Neuronal stem cell (in vitro differentiated cells): ENCODE results near the gene ENTPD2.
"Not testable (repeated sequence)": the region's sequence is repeated elsewhere in the genome, so short reads cannot be mapped to it uniquely, and the experiment has no call there.

Experiments used
- DNase-seq: peaks from one replicate; pipeline ENCODE4 v3.0.0-alpha.2; 2013; ENCODE audit warnings: low spot score
- H2AFZ ChIP-seq: one replicate; pipeline ENCODE4 v1.6.1; 2013; ENCODE audit warnings: mild to moderate bottlenecking, low read length, inconsistent platforms
- H2AK5ac ChIP-seq: 2 replicates; pipeline ENCODE4 v1.6.1; 2013; ENCODE audit warnings: low read depth, mild to moderate bottlenecking, inconsistent platforms, low read length, moderate library complexity, mixed read lengths
- H2BK120ac ChIP-seq: 2 replicates; pipeline ENCODE4 v1.6.1; 2013; ENCODE audit warnings: low read depth, mild to moderate bottlenecking, inconsistent platforms, low read length, moderate library complexity, mixed read lengths
- H2BK12ac ChIP-seq: one replicate; pipeline ENCODE4 v1.6.1; 2013; ENCODE audit warnings: low read length, inconsistent platforms
- H2BK15ac ChIP-seq: 2 replicates; pipeline ENCODE4 v1.6.1; 2013; ENCODE audit warnings: mild to moderate bottlenecking, low read length, inconsistent platforms, mixed read lengths
- H2BK5ac ChIP-seq: one replicate; pipeline ENCODE4 v1.6.1; 2013; ENCODE audit warnings: inconsistent platforms, mild to moderate bottlenecking, low read length, moderate library complexity
- H3K14ac ChIP-seq: one replicate; pipeline ENCODE4 v1.6.1; 2013; ENCODE audit warnings: low read length, inconsistent platforms
- H3K18ac ChIP-seq: 2 replicates; pipeline ENCODE4 v1.6.1; 2013; ENCODE audit warnings: low read length, inconsistent platforms
- H3K23ac ChIP-seq: 2 replicates; pipeline ENCODE4 v1.6.1; 2013; ENCODE audit warnings: low read depth, mild to moderate bottlenecking, mixed read lengths, low read length, inconsistent platforms; ENCODE audit not compliant: poor library complexity
- H3K27ac ChIP-seq: replicated peaks from 3 replicates; pipeline ENCODE4 v1.5.1; 2013; ENCODE audit warnings: low read length, inconsistent platforms
- H3K27me3 ChIP-seq, 3 experiments: 2 replicates each; pipeline ENCODE4 v1.6.1; 2013; ENCODE audit warnings: low read length in 3 of 3, mild to moderate bottlenecking in 2 of 3, inconsistent platforms in 1 of 3, low read depth in 1 of 3, mixed read lengths in 1 of 3, moderate library complexity in 1 of 3; ENCODE audit not compliant: control insufficient read depth in 3 of 3, insufficient read depth in 3 of 3
- H3K36me3 ChIP-seq, 2 donors: replicated peaks in 1 of 2; 2 replicates each; pipeline ENCODE4 v1.6.1; 2013; ENCODE audit warnings: low read length in 2 of 2; ENCODE audit not compliant: control insufficient read depth in 2 of 2, insufficient read depth in 2 of 2
- H3K4ac ChIP-seq: 2 replicates; pipeline ENCODE4 v1.6.1; 2013; ENCODE audit warnings: inconsistent platforms, mild to moderate bottlenecking, low read length, moderate library complexity
- H3K4me1 ChIP-seq, 2 donors: 1 replicate in 1 of 2; 2 replicates in 1 of 2; pipeline ENCODE4 v1.6.1; 2013; ENCODE audit warnings: low read length in 2 of 2, low read depth in 1 of 2; ENCODE audit not compliant: control insufficient read depth in 2 of 2, insufficient read depth in 1 of 2
- H3K4me2 ChIP-seq: one replicate; pipeline ENCODE4 v1.6.1; 2013; ENCODE audit warnings: mild to moderate bottlenecking, low read length, inconsistent platforms; ENCODE audit not compliant: insufficient read depth, poor library complexity, severe bottlenecking
- H3K4me3 ChIP-seq, 2 donors: 2 replicates each; pipeline ENCODE4 v1.5.1; 2013; ENCODE audit warnings: low read length in 2 of 2, mild to moderate bottlenecking in 2 of 2, inconsistent platforms in 1 of 2, moderate library complexity in 1 of 2
- H3K79me1 ChIP-seq: one replicate; pipeline ENCODE4 v1.6.1; 2013; ENCODE audit warnings: low read depth, mild to moderate bottlenecking, inconsistent platforms, low read length, moderate library complexity
- H3K9ac ChIP-seq: one replicate; pipeline ENCODE4 v1.6.1; 2013; ENCODE audit warnings: mild to moderate bottlenecking, low read depth, low read length, inconsistent platforms; ENCODE audit not compliant: poor library complexity
- H3K9me3 ChIP-seq, 2 donors: replicated peaks in 1 of 2; 2 replicates each; pipeline versions ENCODE3 to v1.6.1; 2013; ENCODE audit warnings: low read length in 2 of 2, mild to moderate bottlenecking in 2 of 2, inconsistent platforms in 1 of 2, low read depth in 1 of 2, mixed read lengths in 1 of 2, moderate library complexity in 1 of 2; ENCODE audit not compliant: control insufficient read depth in 2 of 2, insufficient read depth in 1 of 2
- H4K8ac ChIP-seq: one replicate; pipeline ENCODE4 v1.6.1; 2013; ENCODE audit warnings: low read depth, mild to moderate bottlenecking, inconsistent platforms, low read length, moderate library complexity
- H4K91ac ChIP-seq: one replicate; pipeline ENCODE4 v1.6.1; 2013; ENCODE audit warnings: low read length, low read depth, mild to moderate bottlenecking, inconsistent platforms; ENCODE audit not compliant: poor library complexity
- WGBS, 2 donors: extraction: QIAGEN DNeasy Blood & Tissue Kit; methylation state at CpG; one replicate each; pipeline ENCODE4 v1.1.7; 2013; ENCODE audit warnings: missing lambda C conversion rate in 2 of 2, mixed read lengths in 1 of 2; ENCODE audit not compliant: insufficient read length in 2 of 2, insufficient replicate concordance in 1 of 2; ENCODE audit errors: extremely low coverage in 2 of 2; 5-methylcytosine and 5-hydroxymethylcytosine counted together

ENTPD2 gene

GRCh38 chr9:137063311-137064026 lies 9.6 kb upstream of the ENTPD2 start:
- Histone ChIP-seq H4K8ac (no peak overlapping the region), H3K9ac (peak overlapping the region; percentile 24), H3K18ac (peak overlapping the region; percentile 2), H2BK120ac (peak overlapping the region; percentile 41), H3K27ac (no peak overlapping the region), H3K79me1 (peaks cover 2% of the 10 kb centered on the region), H2AK5ac (peak overlapping the region; percentile 68), H3K9me3 (peaks cover 0 to 2% of the 10 kb centered on the region in 2 donors), H2AFZ (no peak overlapping the region), H3K14ac (no peak overlapping the region), H2BK12ac (no peak overlapping the region), H3K36me3 (peaks cover 3 to 30% of the 10 kb centered on the region in 2 donors), H2BK5ac (no peak overlapping the region), H3K4me3 (no peak overlapping the region), H3K4ac (no peak overlapping the region), H3K27me3 (peaks cover 0 to 6% (median 0%) of the 10 kb centered on the region in 3 experiments), H2BK15ac (peak overlapping the region; percentile 64), H3K4me2 (no peak overlapping the region), H3K4me1 (peaks cover under 1 to 2% of the 10 kb centered on the region in 2 donors), H4K91ac (no peak overlapping the region), H3K23ac (no peak overlapping the region)
- no peak for DNase-seq
- WGBS, 2 donors, result no CpG with 5 or more reads among the region's 26 CpGs

- no CpG with 5 or more reads among the region's 9 CpGs for WGBS, 2 donors
- not testable (repeated sequence) for H3K4me1 ChIP-seq, H3K4ac ChIP-seq
Observed at GRCh38 chr9:137062798-137063197, 8.9 kb upstream of the ENTPD2 start.

GRCh38 chr9:137062384-137062783 lies 8.5 kb upstream of the ENTPD2 start:
- WGBS, 2 donors, result no CpG with 5 or more reads among the region's 15 CpGs

More at GRCh38 chr9:137062798-137063197, 8.9 kb upstream of the ENTPD2 start:
- H2BK5ac ChIP-seq, H2BK12ac ChIP-seq, H3K4me2 ChIP-seq, H3K14ac ChIP-seq, H2BK120ac ChIP-seq, H4K91ac ChIP-seq, H3K23ac ChIP-seq, H3K4me3 ChIP-seq, H3K27me3 ChIP-seq, H2AK5ac ChIP-seq, H2BK15ac ChIP-seq, H4K8ac ChIP-seq, H3K27ac ChIP-seq, H3K79me1 ChIP-seq, H3K9me3 ChIP-seq, H3K9ac ChIP-seq, H3K18ac ChIP-seq, DNase-seq, H2AFZ ChIP-seq: not testable (repeated sequence)
- peaks cover 3 to 30% of the 10 kb centered on the region in 2 donors for H3K36me3 ChIP-seq

GRCh38 chr9:137058521-137059234 lies 4.8 kb upstream of the ENTPD2 start:
- no peak overlapping the region for H3K4me2 ChIP-seq

More at GRCh38 chr9:137062384-137062783, 8.5 kb upstream of the ENTPD2 start:
- Histone ChIP-seq H3K27ac (no peak overlapping the region), H3K79me1 (peaks cover 2% of the 10 kb centered on the region), H3K4me3 (no peak overlapping the region), H3K23ac (peak overlapping the region; percentile 43), H3K27me3 (peaks cover 0 to 11% (median 0%) of the 10 kb centered on the region in 3 experiments), H2BK120ac (no peak overlapping the region), H3K4me2 (no peak overlapping the region), H2AFZ (no peak overlapping the region), H2BK5ac (no peak overlapping the region), H3K4ac (no peak overlapping the region), H4K91ac (no peak overlapping the region), H3K9me3 (no peaks in the 10 kb centered on the region), H2BK15ac (no peak overlapping the region), H4K8ac (no peak overlapping the region), H3K14ac (no peak overlapping the region), H2BK12ac (no peak overlapping the region), H3K4me1 (no peaks in the 10 kb centered on the region), H3K18ac (no peak overlapping the region), H3K9ac (no peak overlapping the region), H2AK5ac (no peak overlapping the region), H3K36me3 (peaks cover 3 to 30% of the 10 kb centered on the region in 2 donors)
- no peak for DNase-seq

More at GRCh38 chr9:137058521-137059234, 4.8 kb upstream of the ENTPD2 start:
- Histone ChIP-seq H3K36me3 (no peaks in the 10 kb centered on the region), H3K4ac (no peak overlapping the region), H3K9me3 (peaks cover 0 to 1% of the 10 kb centered on the region in 2 donors), H3K27me3 (peaks cover 7 to 45% (median 23%) of the 10 kb centered on the region in 3 experiments), H3K27ac (no peak overlapping the region), H2BK15ac (no peak overlapping the region), H3K18ac (no peak overlapping the region), H4K91ac (no peak overlapping the region), H3K4me1 (peaks cover 8 to 13% of the 10 kb centered on the region in 2 donors), H2AK5ac (no peak overlapping the region), H2BK5ac (no peak overlapping the region), H3K79me1 (peaks cover 2% of the 10 kb centered on the region), H3K4me3 (no peak overlapping the region), H4K8ac (no peak overlapping the region), H2AFZ (no peak overlapping the region), H2BK12ac (no peak overlapping the region), H3K14ac (no peak overlapping the region), H3K23ac (no peak overlapping the region), H2BK120ac (no peak overlapping the region), H3K9ac (no peak overlapping the region)
- no CpG with 5 or more reads among the region's 9 CpGs for whole genome bisulfite sequencing, 2 donors
- DNase-seq, result no peak
